Right atrium auricular region (tissue), 2 donors: ENCODE results near the gene UQCC2. TPM values are rescaled to one million over a fixed set of nuclear protein-coding genes. Genes with fewer than 3 reads are reported as not detected.

Source experiments
- DNase-seq: peaks from one replicate; pipeline ENCODE4 v3.0.0-alpha.2; 2019; ENCODE audit warnings: low spot score
- H3K27ac ChIP-seq, 2 donors: fragments of 200-600 bp; sonication (generic); 1 replicate in 1 of 2; 2 replicates in 1 of 2; pipeline ENCODE4 v1.5.1; 2016 to 2019
- H3K27me3 ChIP-seq, 2 donors: fragments of 200-600 bp; sonication (generic); one replicate each; pipeline versions ENCODE4 v1.5.1 to v1.6.0; 2017 to 2019
- H3K36me3 ChIP-seq: fragments of 200-600 bp; sonication (generic); one replicate; pipeline ENCODE4 v1.5.1; 2016
- H3K4me1 ChIP-seq, 2 donors: fragments of 200-600 bp; sonication (generic); one replicate each; pipeline versions ENCODE4 v1.5.1 to v1.6.0; 2017 to 2019
- H3K4me3 ChIP-seq, 2 donors: fragments of 200-600 bp; sonication (generic); 1 replicate in 1 of 2; 2 replicates in 1 of 2; pipeline ENCODE4 v1.5.1; 2017 to 2019; ENCODE audit warnings: mild to moderate bottlenecking in 1 of 2, moderate library complexity in 1 of 2
- H3K9me3 ChIP-seq, 2 donors: fragments of 200-600 bp; sonication (generic); one replicate each; pipeline ENCODE4 v1.5.1; 2019
- total RNA-seq, 2 donors: library from RNA; depleted of rRNA; stranded (reverse); fragments of >200 nt; gene quantifications; one replicate each; pipeline ENCODE4 v1.1.0, GENCODE V29; 2016
- TF ChIP-seq, protein P1 (sequence below), 2 donors: fragments of 200-600 bp; sonication (generic); IDR thresholded peaks; one replicate each; pipeline ENCODE4 v1.5.1; 2019; ENCODE audit warnings: antibody characterized with exemption in 2 of 2

UQCC2 gene
- total RNA-seq, 2 donors from 2014 or later, result 69.1 to 143 TPM

DNA sequence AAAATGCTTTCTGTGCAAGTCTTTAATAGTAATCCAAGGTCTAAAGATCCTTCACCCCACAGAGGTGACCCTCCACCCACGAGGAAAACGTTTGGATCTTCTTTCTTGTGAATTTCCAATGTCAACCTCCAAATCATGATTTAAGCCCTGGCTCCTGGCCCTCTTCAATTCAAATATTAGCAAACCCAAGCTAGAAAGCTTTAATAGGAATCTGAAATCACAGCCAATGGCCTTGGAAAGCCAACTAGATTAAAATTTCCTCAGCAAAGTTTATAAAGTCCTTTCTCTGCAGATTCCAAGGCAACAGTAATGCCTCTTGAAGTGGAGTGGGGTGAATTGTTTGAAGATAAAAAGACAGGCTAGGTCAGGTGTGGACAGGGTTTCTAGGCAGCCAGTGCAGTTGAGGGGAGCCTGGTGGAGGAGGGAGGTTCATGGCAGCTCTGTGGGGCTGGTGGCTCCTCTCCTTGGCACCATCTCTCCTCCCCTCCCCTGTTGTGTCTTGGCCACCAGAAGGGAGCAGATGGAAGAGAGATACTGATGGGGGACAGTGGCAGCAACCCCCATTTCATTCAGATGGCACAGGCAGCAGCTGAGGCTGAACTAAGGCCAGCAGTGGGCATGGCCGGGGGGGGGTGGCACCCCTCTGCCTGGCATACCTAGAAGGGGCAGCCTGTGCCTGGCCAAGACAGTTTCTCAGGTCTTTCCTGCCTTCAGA, 12.0 kb upstream of the UQCC2 start:
- no peak for DNase-seq
- no peaks in the 10 kb centered on the region for H3K9me3 ChIP-seq
- H3K4me3 ChIP-seq, result no peak overlapping the region
- H3K27me3 ChIP-seq, result no peaks in the 10 kb centered on the region
- peaks cover 0 to 16% of the 10 kb centered on the region in 2 donors for H3K4me1 ChIP-seq
- peaks cover 38% of the 10 kb centered on the region for H3K36me3 ChIP-seq
- TF ChIP-seq, protein P1, sequence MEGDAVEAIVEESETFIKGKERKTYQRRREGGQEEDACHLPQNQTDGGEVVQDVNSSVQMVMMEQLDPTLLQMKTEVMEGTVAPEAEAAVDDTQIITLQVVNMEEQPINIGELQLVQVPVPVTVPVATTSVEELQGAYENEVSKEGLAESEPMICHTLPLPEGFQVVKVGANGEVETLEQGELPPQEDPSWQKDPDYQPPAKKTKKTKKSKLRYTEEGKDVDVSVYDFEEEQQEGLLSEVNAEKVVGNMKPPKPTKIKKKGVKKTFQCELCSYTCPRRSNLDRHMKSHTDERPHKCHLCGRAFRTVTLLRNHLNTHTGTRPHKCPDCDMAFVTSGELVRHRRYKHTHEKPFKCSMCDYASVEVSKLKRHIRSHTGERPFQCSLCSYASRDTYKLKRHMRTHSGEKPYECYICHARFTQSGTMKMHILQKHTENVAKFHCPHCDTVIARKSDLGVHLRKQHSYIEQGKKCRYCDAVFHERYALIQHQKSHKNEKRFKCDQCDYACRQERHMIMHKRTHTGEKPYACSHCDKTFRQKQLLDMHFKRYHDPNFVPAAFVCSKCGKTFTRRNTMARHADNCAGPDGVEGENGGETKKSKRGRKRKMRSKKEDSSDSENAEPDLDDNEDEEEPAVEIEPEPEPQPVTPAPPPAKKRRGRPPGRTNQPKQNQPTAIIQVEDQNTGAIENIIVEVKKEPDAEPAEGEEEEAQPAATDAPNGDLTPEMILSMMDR (IDR thresholded peaks at IDR 0.05), result no peak
- peak overlapping the region in 1 of 2 donors; percentile 74 for H3K27ac ChIP-seq

DNA sequence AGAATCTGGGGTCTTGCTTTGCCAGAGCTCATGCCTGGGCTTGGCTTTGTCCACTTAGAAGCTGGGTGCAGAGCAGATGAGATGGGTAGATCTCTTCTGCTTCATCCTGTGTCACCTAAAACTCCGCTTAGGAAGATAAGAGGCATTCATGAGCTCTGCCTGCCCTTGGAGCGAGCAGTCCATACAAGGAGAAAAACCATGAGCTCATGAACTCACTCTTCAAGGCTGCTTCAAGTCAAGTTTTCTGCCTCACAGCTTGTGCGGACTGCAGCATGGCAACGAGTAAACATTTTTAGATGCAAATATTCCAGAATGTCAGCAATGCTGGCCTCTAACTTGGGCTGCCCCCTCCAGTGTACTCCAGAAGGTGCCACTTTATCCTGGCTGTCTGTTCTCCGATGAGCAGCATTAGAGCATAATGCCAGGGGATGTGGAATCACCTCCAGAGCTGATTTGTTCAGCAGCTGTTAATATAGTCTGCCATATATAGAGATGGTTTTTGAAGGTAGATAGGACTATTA, 10.7 kb upstream of the UQCC2 start:
- DNase-seq, result no peak
- peaks cover 30% of the 10 kb centered on the region for H3K36me3 ChIP-seq
- no peaks in the 10 kb centered on the region for H3K27me3 ChIP-seq
- H3K9me3 ChIP-seq, result no peaks in the 10 kb centered on the region
- H3K4me3 ChIP-seq, result no peak overlapping the region
- H3K4me1 ChIP-seq, result peaks cover 0 to 14% of the 10 kb centered on the region in 2 donors
- TF ChIP-seq, protein P1 (IDR thresholded peaks at IDR 0.05), result no peak
- H3K27ac ChIP-seq, result peak overlapping the region; percentile 31 to 74

DNA sequence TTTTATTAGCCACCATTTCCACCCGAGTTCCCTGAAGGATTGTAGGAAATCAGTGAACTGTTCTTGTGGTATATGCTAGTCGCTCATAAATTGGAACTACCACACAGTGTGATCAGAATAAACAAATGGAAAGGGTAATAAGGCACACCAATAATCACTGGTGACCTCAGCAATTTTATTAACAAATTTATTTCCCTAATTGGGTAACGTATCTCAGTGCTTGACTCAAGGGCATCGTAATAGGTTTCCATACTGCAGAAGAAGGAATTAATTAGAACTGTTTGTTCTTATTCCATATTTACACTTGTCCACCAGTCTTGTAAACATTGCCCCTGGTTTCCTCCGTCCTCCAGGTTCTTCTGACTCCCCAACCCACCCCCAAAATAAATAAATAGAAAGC, 10.0 kb upstream of the UQCC2 start:
- TF ChIP-seq, protein P1 (IDR thresholded peaks at IDR 0.05), result no peak

DNA sequence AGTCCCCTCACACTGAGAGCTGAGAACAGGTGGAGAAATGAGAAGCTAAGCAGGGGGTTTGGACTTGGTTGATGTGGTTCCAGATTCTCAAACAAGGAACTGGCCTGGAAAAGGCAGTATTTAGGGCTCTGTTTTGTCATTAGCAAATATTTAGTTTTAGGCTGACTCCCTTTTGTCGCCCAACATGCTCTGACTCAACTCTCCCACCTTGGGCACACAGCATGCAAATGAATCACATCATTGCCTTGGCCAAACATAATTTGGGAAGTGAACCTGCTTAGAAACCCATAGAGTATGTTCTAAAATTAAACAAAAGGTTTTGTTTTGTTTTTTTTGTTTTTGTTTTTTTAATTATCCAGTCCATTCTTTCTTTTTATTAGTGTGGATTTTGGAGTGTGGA, 9.5 kb upstream of the UQCC2 start:
- Histone ChIP-seq H3K4me1 (peaks cover 0 to 9% of the 10 kb centered on the region in 2 donors), H3K27ac (peak overlapping the region in 1 of 2 donors; percentile 74), H3K27me3 (no peaks in the 10 kb centered on the region), H3K36me3 (peaks cover 20% of the 10 kb centered on the region), H3K4me3 (no peak overlapping the region), H3K9me3 (no peaks in the 10 kb centered on the region)
- TF ChIP-seq, protein P1 (IDR thresholded peaks at IDR 0.05), result no peak
- no peak for DNase-seq

More for the DNA sequence above, 10.0 kb upstream of the UQCC2 start:
- no peak overlapping the region for H3K4me3 ChIP-seq
- no peak for DNase-seq
- peak overlapping the region; percentile 31 to 74 for H3K27ac ChIP-seq
- no peaks in the 10 kb centered on the region for H3K27me3 ChIP-seq
- H3K36me3 ChIP-seq, result peaks cover 24% of the 10 kb centered on the region
- peaks cover 0 to 9% of the 10 kb centered on the region in 2 donors for H3K4me1 ChIP-seq
- no peaks in the 10 kb centered on the region for H3K9me3 ChIP-seq

DNA sequence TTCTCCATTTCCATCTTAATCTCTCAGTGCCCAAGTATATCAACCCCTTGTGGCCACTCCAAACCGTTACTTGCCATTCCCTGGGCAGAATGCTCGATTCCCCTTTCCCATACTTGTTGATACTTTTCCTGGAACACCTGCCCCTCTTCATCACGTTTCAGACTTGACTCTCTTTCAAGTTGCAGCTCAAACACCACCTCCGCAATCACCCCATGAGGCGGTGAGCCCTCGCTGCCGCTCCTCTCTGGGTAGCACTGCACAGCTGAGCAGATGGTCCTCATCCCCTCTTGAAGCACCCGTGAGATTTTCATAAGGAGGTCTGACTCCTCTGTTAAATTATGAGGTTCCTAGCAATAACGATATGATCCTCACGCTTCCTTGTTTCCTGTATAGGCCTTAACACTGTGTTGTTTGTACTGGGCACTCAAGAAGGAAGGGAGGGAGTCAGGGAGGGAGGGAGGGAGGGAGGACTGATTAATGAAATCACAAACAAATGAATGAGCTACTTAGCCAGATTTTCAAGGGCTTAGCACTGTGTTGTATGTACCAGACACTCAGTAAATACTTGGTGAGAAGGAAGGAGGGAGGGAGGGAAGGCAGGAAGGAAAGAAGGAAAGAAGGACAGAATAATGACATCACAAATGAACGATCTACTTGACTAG, 8.0 kb upstream of the UQCC2 start:
- TF ChIP-seq, protein P1 (IDR thresholded peaks at IDR 0.05), result no peak
- H3K27me3 ChIP-seq, result no peaks in the 10 kb centered on the region
- no peak for DNase-seq
- H3K36me3 ChIP-seq, result peaks cover 13% of the 10 kb centered on the region
- no peak overlapping the region for H3K4me3 ChIP-seq
- H3K27ac ChIP-seq, result peak overlapping the region in 1 of 2 donors; percentile 32
- no peaks in the 10 kb centered on the region for H3K9me3 ChIP-seq
- H3K4me1 ChIP-seq, result peaks cover 0 to 9% of the 10 kb centered on the region in 2 donors
